Vagina (tissue), 2 donors: ENCODE data around the gene ADARB2.

Experiments
- POLR2A ChIP-seq, 2 donors: fragments of 450-650 bp; IDR thresholded peaks; one replicate each; pipeline ENCODE4 v1.6.1; 2017; ENCODE audit warnings: antibody characterized with exemption in 2 of 2, mild to moderate bottlenecking in 2 of 2, moderate library complexity in 2 of 2
- TF ChIP-seq, protein P1 (sequence below), 3 experiments: fragments of 450-650 bp in 2 of 3; fragments of 200-600 bp in 1 of 3; sonication (generic) in 1 of 3; IDR thresholded peaks; one replicate each; pipeline ENCODE4 v1.5.1; 2017 to 2019; ENCODE audit warnings: antibody characterized with exemption in 3 of 3, mild to moderate bottlenecking in 2 of 3, moderate library complexity in 2 of 3

DNA sequence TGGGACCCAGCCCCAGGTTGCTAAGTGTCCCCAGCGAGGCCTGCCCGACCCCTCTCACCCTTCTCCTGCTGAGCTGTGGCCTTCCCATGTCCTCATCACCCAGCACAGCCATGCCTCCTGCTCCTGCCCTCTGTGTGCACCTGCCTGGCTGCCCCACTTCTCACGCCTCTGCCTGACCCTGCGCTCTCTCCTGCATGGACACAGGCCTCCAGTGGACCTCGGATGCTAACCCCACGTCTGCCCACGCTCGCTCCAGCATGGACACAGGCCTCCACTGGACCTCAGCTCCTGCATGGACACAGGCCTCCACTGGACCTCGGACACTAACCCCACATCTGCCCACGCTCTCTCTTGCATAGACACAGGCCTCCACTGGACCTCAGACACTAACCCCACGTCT lies 111.6 kb downstream of the ADARB2 start:
- TF ChIP-seq, protein P1, sequence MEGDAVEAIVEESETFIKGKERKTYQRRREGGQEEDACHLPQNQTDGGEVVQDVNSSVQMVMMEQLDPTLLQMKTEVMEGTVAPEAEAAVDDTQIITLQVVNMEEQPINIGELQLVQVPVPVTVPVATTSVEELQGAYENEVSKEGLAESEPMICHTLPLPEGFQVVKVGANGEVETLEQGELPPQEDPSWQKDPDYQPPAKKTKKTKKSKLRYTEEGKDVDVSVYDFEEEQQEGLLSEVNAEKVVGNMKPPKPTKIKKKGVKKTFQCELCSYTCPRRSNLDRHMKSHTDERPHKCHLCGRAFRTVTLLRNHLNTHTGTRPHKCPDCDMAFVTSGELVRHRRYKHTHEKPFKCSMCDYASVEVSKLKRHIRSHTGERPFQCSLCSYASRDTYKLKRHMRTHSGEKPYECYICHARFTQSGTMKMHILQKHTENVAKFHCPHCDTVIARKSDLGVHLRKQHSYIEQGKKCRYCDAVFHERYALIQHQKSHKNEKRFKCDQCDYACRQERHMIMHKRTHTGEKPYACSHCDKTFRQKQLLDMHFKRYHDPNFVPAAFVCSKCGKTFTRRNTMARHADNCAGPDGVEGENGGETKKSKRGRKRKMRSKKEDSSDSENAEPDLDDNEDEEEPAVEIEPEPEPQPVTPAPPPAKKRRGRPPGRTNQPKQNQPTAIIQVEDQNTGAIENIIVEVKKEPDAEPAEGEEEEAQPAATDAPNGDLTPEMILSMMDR (IDR thresholded peaks at IDR 0.05) = no peak
- TF ChIP-seq POLR2A (IDR thresholded peaks at IDR 0.05) = no peak
